GM19351 (cell line): ENCODE data around the gene TPH1.

Source experiments
- ATAC-seq: cut with Tn5 transposase; IDR thresholded peaks from one replicate; pipeline ENCODE4 v1.9.1; 2021; ENCODE audit warnings: mild to moderate bottlenecking, moderate library complexity; ENCODE audit not compliant: unreplicated experiment

The TPH1 gene

GRCh38 chr11:18046116-18046777 lies at the start of gene TPH1:
TPH1 (minus strand) TSS chr11:18046269; CDS start chr11:18040762, 5,507 bp downstream.
- no peak for ATAC-seq

GRCh38 chr11:18093959-18094358 lies 47.9 kb upstream of the TPH1 start:
- no peak for ATAC-seq

GRCh38 chr11:18091731-18092130 lies 45.7 kb upstream of the TPH1 start:
- ATAC-seq = no peak

GRCh38 chr11:18088966-18089365 lies 42.9 kb upstream of the TPH1 start:
- ATAC-seq = no peak

- ATAC-seq = no peak
Observed at GRCh38 chr11:18088366-18088765, 42.3 kb upstream of the TPH1 start.

- ATAC-seq = no peak
Observed at GRCh38 chr11:18081551-18081950, 35.5 kb upstream of the TPH1 start.

GRCh38 chr11:18080451-18080850 lies 34.4 kb upstream of the TPH1 start:
- ATAC-seq = no peak

GRCh38 chr11:18078909-18079308 lies 32.8 kb upstream of the TPH1 start:
- ATAC-seq = no peak

GRCh38 chr11:18075444-18075843 lies 29.4 kb upstream of the TPH1 start:
- no peak for ATAC-seq

GRCh38 chr11:18071098-18071705 lies 25.1 kb upstream of the TPH1 start:
- ATAC-seq = no peak

- no peak for ATAC-seq
Observed at GRCh38 chr11:18067372-18067771, 21.3 kb upstream of the TPH1 start.

- ATAC-seq = no peak
Observed at GRCh38 chr11:18066626-18067025, 20.6 kb upstream of the TPH1 start.

- no peak for ATAC-seq
Observed at GRCh38 chr11:18065572-18065971, 19.5 kb upstream of the TPH1 start.

- no peak for ATAC-seq
Observed at GRCh38 chr11:18064450-18065054, 18.5 kb upstream of the TPH1 start.

- no peak for ATAC-seq
Observed at GRCh38 chr11:18063862-18064434, 17.9 kb upstream of the TPH1 start.

- ATAC-seq = no peak
Observed at GRCh38 chr11:18063125-18063524, 17.1 kb upstream of the TPH1 start.

- ATAC-seq = no peak
Observed at GRCh38 chr11:18061351-18061750, 15.3 kb upstream of the TPH1 start.

- no peak for ATAC-seq
Observed at GRCh38 chr11:18056561-18057181, 10.6 kb upstream of the TPH1 start.

- ATAC-seq = no peak
Observed at GRCh38 chr11:18054511-18055103, 8.5 kb upstream of the TPH1 start.

- no peak for ATAC-seq
Observed at GRCh38 chr11:18050848-18051247, 4.8 kb upstream of the TPH1 start.

- ATAC-seq = no peak
Observed at GRCh38 chr11:18036456-18036855, 9.6 kb downstream of the TPH1 start.
